Stimulated activated CD8-positive, alpha-beta memory T cell treated with anti-CD3 and anti-CD28 coated beads, Interleukin-12 subunit alpha, Interleukin-12 subunit beta, amount 100 ng/mL, for 24 hours (primary cell): ENCODE measurements around the gene AMPD2.

Experiments used
- DNase-seq: peaks from one replicate; pipeline ENCODE4 v3.0.0-alpha.2; 2020; ENCODE audit errors: extremely low read depth

AMPD2 gene

GRCh38 chr1:109630081-109630897, 10.7 kb downstream of the AMPD2 start:
- no peak for DNase-seq

DNA sequence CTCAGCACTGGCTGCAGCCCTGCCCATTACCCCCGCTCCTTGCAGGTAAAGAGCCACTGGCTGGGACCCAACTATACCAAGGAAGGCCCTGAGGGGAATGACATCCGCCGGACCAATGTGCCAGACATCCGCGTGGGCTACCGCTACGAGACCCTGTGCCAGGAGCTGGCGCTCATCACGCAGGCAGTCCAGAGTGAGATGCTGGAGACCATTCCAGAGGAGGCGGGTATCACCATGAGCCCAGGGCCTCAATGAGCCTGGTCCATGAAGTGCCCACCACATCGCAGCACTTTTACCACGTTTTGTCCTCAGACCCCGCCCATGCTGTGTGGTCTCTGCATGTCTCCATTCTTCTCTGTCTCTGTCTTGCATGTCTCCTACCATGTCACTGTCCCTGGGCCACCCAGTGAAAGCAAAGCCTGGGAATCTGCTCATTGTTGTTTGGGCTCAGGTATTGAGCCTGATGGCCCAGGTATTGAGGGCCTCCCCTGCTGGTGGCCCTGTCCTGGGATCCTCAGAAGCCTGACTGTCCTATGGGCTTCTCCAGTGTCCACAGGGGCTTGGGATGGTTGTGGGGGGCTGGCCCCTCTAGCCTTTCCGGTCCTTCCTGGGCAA, 11.4 kb downstream of the AMPD2 start:
- DNase-seq, result no peak

DNA sequence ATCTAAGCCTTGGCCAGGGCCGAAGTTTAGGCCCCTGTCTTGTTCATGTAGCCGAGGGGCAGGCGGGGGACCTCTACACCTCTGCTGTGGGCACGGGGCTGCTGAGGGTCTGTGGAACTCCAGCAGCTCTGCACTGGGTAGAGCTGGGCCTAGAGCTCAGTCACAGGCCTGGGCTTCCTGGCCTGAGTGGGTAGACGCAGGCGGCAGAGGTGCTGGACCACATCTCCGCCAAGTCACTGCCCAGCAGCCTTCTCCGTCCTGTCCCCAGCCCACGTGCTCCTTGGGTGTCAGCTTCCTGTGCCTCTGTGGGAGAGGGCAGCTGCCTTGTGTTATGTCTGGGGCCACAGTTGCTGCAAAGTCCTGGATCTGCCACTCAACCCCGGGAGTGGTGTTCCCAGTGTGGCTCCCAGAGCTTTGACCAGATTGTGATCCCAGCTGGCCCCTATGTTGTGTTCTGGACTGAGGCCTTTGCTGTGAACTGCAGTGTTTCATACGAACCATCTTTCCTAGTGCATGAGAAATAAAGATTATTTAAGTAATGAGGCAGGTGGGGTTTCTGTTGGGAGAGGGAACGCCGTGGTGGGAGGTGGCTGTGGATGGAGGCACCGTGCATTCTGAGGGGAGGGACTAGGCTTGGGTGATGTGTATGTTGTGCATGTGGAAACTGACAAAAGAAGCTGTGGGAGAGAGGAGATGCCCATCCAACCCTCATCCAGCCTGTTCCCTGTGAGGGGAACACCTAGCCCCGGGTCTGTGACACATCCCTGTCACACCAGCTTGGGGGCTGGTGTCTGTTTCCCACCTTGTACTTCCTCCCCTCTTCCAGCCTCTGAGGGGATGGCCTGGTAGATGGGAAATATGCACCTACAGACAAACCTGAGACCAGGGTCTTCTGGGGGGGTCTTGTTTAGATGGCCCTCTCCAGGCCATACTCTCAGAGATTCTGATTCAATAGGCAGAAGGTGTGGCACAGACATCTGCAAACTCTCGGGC, 12.2 kb downstream of the AMPD2 start:
- DNase-seq, result no peak

GRCh38 chr1:109632671-109633346, 13.2 kb downstream of the AMPD2 start:
- DNase-seq, result no peak

GRCh38 chr1:109634292-109634691, 14.7 kb downstream of the AMPD2 start:
- DNase-seq, result no peak

DNA sequence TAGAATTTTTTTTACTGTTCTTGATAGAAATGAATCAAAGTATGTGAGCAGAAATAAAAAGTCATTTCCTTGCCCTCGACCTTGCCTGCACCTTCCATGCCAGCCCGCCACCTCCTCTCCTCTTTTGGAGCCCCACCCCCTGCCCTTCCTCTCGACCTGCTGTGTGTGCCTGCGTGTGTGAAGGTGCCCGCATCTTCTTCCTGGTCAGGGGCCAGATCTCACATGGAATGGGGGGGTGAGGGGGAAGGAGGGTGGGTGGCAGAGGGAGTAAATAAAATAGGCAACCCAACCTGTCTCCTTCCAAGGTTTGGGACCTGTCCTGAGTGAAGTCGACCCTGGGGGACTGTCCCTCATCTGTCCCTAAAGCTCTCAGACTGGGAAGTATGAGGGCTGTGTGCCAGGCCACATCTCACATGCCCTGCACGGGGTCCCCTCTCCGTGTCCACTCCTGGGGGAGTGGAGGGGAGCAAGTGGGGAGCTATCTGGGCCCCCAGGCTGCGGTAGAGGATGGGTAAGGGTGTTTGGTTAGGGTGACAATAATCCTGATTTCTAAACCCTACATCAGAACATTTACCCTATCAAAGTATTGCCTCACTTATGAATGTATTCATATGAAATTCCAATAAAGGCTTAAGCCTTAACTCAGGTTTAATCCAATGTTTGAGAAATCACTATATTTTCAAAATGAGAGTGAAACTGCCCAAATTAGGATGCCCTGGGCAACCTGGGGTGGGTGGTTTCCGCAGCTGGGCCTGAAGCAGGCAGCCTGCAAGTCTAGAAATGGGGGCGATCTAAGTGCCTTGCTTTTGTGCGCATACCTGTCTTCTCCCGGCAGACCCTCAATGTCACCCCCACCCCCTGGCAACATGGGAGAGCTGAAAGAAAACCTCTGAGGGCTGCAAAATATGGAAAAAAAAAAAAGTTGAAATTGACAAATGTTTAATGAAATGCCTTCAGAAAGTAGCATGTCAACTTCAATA, 15.4 kb downstream of the AMPD2 start:
- DNase-seq, result no peak

GRCh38 chr1:109635862-109636200, 16.2 kb downstream of the AMPD2 start:
- DNase-seq, result no peak

GRCh38 chr1:109636201-109636952, 16.7 kb downstream of the AMPD2 start:
- DNase-seq, result no peak

DNA sequence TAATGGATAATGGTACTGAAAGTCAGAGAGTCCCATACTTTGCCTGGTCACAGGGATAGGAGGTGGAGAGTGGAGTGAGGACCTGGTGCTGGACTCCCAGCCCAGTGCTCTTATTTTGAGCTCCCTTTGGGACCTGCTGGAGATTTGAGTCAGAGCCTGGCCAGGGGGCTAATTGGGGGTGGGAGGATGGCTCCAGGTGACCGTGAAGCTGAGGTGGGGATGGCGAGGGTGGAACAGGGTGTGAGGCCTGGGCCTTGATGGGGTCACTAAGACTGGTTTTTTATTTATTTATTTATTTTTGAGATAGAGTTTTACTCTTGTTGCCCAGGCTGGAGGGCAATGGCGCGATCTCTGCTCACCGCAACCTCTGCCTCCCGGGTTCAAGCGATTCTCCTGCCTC, 17.8 kb downstream of the AMPD2 start:
- no peak for DNase-seq

DNA sequence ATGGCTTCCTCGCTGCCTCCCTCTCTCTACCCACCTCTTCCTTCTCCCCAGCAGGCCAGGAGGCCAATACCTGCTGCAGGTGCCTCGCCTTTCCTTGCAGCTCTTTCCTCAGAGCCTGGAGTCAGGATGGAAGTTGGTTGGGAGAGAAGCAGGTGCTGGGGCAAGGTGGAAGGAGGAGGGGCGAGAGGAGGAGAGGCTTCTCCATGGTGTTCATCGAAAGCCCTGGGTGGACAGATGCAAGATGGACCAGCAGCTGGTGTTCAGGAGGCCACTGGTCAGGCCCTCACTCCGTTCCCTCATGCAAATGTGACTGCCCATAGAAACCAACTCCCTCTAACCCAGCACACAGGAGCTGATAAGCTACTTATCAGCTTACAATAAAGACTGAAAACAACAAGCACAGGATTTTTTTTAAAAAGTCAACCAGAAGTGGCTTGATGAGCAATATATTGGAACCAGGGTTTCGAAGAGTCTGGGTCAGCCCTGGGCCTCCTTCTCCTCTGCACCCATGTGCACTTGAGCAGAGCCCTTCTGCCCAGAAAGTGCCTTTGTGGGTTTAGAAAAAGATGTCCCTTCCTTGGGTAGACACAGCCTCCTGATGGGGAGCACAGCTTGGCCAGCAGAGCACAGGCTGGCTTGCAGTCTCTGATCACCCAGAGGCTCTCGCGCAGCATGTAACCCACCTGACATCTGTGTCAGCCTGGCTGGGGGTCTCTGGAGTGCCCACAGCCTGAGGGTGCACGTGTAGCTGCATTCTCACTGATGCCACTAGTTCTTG, 19.6 kb downstream of the AMPD2 start:
- DNase-seq, result no peak

DNA sequence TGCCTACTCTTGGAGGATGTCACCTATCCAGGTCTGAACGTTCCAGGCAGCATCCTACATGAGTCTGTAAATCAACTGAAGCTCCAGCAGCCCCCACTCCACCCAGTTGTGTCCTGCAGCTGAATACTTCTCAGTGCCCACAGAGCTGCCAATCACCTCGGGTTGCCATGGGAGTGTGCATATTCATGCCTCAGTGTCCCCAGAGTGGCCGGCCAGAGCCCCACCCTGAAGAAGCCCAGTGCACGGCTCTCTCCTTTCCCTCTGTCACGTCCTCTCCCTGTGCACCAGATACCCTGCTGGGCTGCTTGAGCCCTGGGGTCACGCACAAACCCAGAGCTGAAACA, 20.2 kb downstream of the AMPD2 start:
- DNase-seq, result no peak

DNA sequence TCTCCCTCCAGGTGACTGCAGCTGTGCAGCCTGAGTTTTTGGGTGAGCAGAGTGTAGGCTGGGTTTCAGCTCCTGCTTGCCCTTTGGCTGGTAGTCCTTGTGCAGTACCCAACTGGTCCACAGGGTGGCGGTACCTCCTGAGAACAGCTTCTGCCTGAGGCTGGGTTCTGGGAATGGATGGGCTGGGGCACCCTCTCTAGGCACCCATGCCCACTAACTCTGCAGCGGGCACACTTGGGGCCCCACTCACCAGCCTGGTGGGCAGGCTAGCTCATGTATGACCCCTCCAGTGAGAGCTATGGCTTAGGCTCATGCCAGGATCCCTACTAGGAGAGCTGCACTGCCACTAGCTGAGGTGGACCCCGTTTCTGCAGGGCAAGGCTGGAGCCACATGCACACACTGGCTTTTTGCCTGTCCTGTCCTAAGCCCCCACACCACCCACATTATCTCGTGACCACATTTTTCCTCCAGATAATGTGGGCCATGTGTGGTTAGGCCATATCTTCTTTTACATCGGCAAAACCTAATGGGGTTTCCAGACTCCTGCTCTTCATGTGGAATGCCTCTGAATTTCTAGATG, 20.7 kb downstream of the AMPD2 start:
- DNase-seq, result peak; percentile 73

GRCh38 chr1:109641078-109641740, 21.6 kb downstream of the AMPD2 start:
- DNase-seq, result no peak

DNA sequence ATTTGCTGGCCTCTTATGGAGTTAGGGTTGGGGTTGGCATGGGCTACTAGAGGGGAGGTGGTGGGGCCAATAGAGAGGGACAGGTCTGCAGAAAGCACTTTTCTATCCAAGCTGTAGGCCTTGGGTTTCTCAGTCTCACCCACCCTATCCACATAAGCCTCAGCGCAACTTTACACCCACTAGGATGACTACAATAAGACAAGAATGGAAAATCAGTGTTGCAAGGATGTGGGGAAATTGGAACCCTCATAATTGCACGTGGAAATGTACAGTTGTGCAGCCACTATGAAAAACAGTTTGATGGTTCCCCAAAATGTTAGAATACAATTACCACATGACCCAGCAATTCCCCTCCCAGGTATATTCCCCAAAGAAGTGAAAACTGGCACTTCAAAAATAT, 22.2 kb downstream of the AMPD2 start:
- DNase-seq, result no peak

- DNase-seq, result no peak
Measured at GRCh38 chr1:109642626-109643025, 23.0 kb downstream of the AMPD2 start.

DNA sequence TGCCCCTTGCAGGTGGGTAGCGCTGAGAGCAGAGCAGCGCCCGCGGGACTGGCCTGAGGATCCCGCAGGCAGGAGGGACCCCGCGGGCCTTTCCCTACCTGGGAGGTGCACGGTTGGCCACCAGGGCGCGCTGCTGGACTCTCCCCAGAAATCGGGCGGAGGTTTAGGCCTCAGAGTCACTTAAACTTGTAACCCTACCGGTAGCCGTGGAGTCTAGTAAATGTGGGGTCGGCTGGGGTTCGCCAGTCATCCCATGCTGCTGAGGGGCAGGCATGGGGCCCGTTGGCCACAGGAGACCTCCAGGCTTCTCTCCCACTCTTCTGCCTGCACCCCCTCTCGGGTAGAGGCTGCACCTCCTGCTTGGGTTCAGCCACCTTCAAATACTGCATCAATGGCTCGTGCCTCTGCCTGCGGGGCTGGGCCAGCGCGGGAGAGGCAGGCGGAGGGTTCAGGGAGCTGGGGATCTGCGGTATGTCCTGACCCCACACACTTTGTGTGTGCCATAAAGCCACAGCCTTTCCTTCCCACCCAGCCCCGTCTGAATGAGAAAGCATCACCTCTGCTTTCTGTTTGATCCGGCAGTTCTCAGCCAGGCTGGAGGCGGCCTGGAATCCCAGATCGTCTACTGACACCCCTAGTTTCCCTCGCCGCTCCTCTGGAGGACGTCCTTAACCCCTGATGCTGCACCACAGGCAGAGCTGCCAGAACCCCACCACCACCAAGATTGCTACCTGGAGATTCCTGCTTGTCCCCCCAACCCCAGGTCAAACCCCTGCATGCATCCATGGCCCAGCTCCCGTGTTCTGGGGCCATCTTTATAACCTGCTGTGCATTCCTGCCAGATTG, 24.0 kb downstream of the AMPD2 start:
- peak; percentile 67 for DNase-seq

DNA sequence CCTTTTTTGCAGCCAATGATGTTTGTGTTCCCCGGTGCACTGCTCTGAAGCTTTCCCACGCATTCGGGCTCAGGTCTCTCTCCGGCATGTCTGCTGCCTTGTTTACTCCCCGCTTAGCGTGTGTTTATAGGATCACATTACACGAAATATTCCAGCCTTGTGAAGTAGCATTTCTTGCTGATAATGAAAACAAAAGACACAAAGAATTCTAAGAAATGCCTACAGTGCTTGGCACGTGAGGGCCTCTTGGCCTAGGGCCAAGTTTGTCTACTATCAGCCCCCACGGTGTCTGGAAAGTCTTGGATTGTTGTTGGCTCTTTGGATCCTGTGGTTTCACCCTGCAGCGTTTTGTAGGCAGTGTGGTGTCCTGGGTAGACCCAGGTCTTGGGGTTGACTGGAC, 25.0 kb downstream of the AMPD2 start:
- DNase-seq, result no peak
